Type B pancreatic cell (in vitro differentiated cells): ENCODE measurements around the gene KRTAP10-5. TPM values are rescaled to one million over a fixed set of nuclear protein-coding genes. Genes with fewer than 3 reads are reported as not detected.

Experiments
- DNase-seq: peaks from one replicate; pipeline ENCODE4 v3.0.0; 2021; ENCODE audit warnings: mixed read lengths; ENCODE audit not compliant: unreplicated experiment; ENCODE audit errors: extremely low spot score
- H3K27ac Mint-ChIP-seq: 2 replicates; pipeline ENCODE4 v1.8.0; 2021; ENCODE audit warnings: mild to moderate bottlenecking, mixed read lengths
- H3K27me3 Mint-ChIP-seq: 2 replicates; pipeline ENCODE4 v1.8.0; 2021; ENCODE audit warnings: mixed read lengths
- H3K36me3 Mint-ChIP-seq: 2 replicates; pipeline ENCODE4 v1.8.0; 2021; ENCODE audit warnings: mixed read lengths
- H3K4me1 Mint-ChIP-seq: one replicate; pipeline ENCODE4 v1.8.0; 2021; ENCODE audit warnings: mixed read lengths; ENCODE audit not compliant: unreplicated experiment
- H3K4me3 Mint-ChIP-seq: 2 replicates; pipeline ENCODE4 v1.8.0; 2021; ENCODE audit warnings: mild to moderate bottlenecking, mixed read lengths
- H3K9me3 Mint-ChIP-seq: 2 replicates; pipeline ENCODE4 v1.8.0; 2021; ENCODE audit warnings: mixed read lengths
- CTCF ChIP-seq: fragments of 200-600 bp; sonication (generic); conservative IDR thresholded peaks from 2 replicates; pipeline ENCODE4 v1.5.0; 2021; ENCODE audit warnings: antibody characterized with exemption, mild to moderate bottlenecking
- total RNA-seq: library from RNA; stranded (reverse); gene quantifications from 2 replicates; pipeline ENCODE4 v1.2.1, GENCODE V29; 2021; ENCODE audit warnings: low replicate concordance

KRTAP10-5 gene
- total RNA-seq, 1 donor from 2014 or later, result not detected

GRCh38 chr21:44530221-44530902 lies 50.0 kb downstream of the KRTAP10-5 start:
- H3K9me3 Mint-ChIP-seq, result no peaks in the 10 kb centered on the region

GRCh38 chr21:44529503-44530125 lies 50.8 kb downstream of the KRTAP10-5 start:
- no peaks in the 10 kb centered on the region for H3K9me3 Mint-ChIP-seq
- H3K27me3 Mint-ChIP-seq, result no peaks in the 10 kb centered on the region
- no peaks in the 10 kb centered on the region for H3K4me1 Mint-ChIP-seq
- DNase-seq, result peak; percentile 48
- H3K36me3 Mint-ChIP-seq, result no peaks in the 10 kb centered on the region
- no peak overlapping the region for H3K27ac Mint-ChIP-seq
- H3K4me3 Mint-ChIP-seq, result no peak overlapping the region
- no peak for TF ChIP-seq CTCF

More at GRCh38 chr21:44530221-44530902, 50.0 kb downstream of the KRTAP10-5 start:
- no peak overlapping the region for H3K4me3 Mint-ChIP-seq
- peak; percentile 60 for DNase-seq
- H3K4me1 Mint-ChIP-seq, result no peaks in the 10 kb centered on the region
- no peak for TF ChIP-seq CTCF
- no peaks in the 10 kb centered on the region for H3K36me3 Mint-ChIP-seq
- H3K27ac Mint-ChIP-seq, result no peak overlapping the region
- H3K27me3 Mint-ChIP-seq, result no peaks in the 10 kb centered on the region

Other genes with a start within 250 kb of the KRTAP10-5 start
- gene CFAP410, start 241.2 kb downstream of the KRTAP10-5 start, total RNA-seq, result 15.1 and 23.1 TPM in 2 replicates
- gene TRPM2, start 227.0 kb downstream of the KRTAP10-5 start, total RNA-seq, result 0.05 and 0.07 TPM in 2 replicates
- gene LRRC3, start 125.1 kb downstream of the KRTAP10-5 start, total RNA-seq, result 6.4 and 8.7 TPM in 2 replicates
- not detected in 2 replicates for gene KRTAP10-1, start 40.4 kb downstream of the KRTAP10-5 start, total RNA-seq
- not detected in 2 replicates for gene KRTAP10-2, start 29.1 kb downstream of the KRTAP10-5 start, total RNA-seq
- gene KRTAP10-3, start 21.8 kb downstream of the KRTAP10-5 start, total RNA-seq, result not detected in 2 replicates
- gene KRTAP10-4, start 6.9 kb downstream of the KRTAP10-5 start, total RNA-seq, result not detected in 2 replicates
- not detected in 2 replicates for gene KRTAP10-6, start 11.9 kb upstream of the KRTAP10-5 start, total RNA-seq
- not detected in 2 replicates for gene KRTAP10-7, start 20.0 kb upstream of the KRTAP10-5 start, total RNA-seq
- not detected in 2 replicates for gene KRTAP10-8, start 31.5 kb upstream of the KRTAP10-5 start, total RNA-seq
- gene KRTAP10-9, start 46.5 kb upstream of the KRTAP10-5 start, total RNA-seq, result not detected in 2 replicates
- not detected in 2 replicates for gene KRTAP10-10, start 56.8 kb upstream of the KRTAP10-5 start, total RNA-seq
- gene KRTAP10-11, start 65.8 kb upstream of the KRTAP10-5 start, total RNA-seq, result not detected in 2 replicates
- gene KRTAP12-4, start 74.1 kb upstream of the KRTAP10-5 start, total RNA-seq, result not detected in 2 replicates
- not detected in 2 replicates for gene KRTAP12-3, start 77.3 kb upstream of the KRTAP10-5 start, total RNA-seq
- gene KRTAP12-2, start 86.3 kb upstream of the KRTAP10-5 start, total RNA-seq, result not detected in 2 replicates
- not detected in 2 replicates for gene KRTAP12-1, start 101.6 kb upstream of the KRTAP10-5 start, total RNA-seq
- not detected in 2 replicates for gene KRTAP10-12, start 116.6 kb upstream of the KRTAP10-5 start, total RNA-seq
- gene TSPEAR, start 131.0 kb upstream of the KRTAP10-5 start, total RNA-seq, result 0.34 and 0.59 TPM in 2 replicates
- gene UBE2G2, start 221.2 kb upstream of the KRTAP10-5 start, total RNA-seq, result 75.6 and 92.4 TPM in 2 replicates
- gene SUMO3, start 237.5 kb upstream of the KRTAP10-5 start, total RNA-seq, result 61.0 and 81.2 TPM in 2 replicates